Activated naive CD4-positive, alpha-beta T cell treated with anti-CD3 and anti-CD28 coated beads for 36 hours (primary cell): ENCODE measurements around the gene IDNK. TPM values are rescaled to one million over a fixed set of nuclear protein-coding genes. Genes with fewer than 3 reads are reported as not detected.

ENCODE experiments used
- total RNA-seq, 2 experiments: library from RNA; stranded (reverse); gene quantifications; one replicate each; pipeline ENCODE4 v1.2.3, GENCODE V29; 2021

IDNK gene
- total RNA-seq, 2 experiments from 2014 or later, result 2.7 to 3.2 TPM

Other genes with a start within 250 kb of the IDNK start
- gene FRMD3, start 84.7 kb upstream of the IDNK start, total RNA-seq, result under 1 TPM in 1 of 2 experiments, not detected in 1; 0.12 TPM
- gene UBQLN1, start 84.8 kb downstream of the IDNK start, total RNA-seq, result 10 to 100 TPM; 84.8 to 87.1 TPM
- 1 to 10 TPM; 4.4 to 4.5 TPM for gene GKAP1, start 194.6 kb downstream of the IDNK start, total RNA-seq